ACC112 (cell line): ENCODE measurements around the gene PPM1L.
A peak's percentile ranks its signal among the peaks of the same experiment; 100 is the strongest.

Source experiments
- H2AFZ ChIP-seq: fragments of 200-600 bp; sonication (generic); one replicate; pipeline ENCODE4 v1.6.0; 2017; ENCODE audit warnings: antibody characterized with exemption, low read length; ENCODE audit not compliant: unreplicated experiment
- H3K27ac ChIP-seq: fragments of 200-600 bp; sonication (generic); 2 replicates; pipeline ENCODE4 v1.5.1; 2014; ENCODE audit warnings: low read depth, mild to moderate bottlenecking, antibody characterized with exemption, low read length, moderate library complexity
- H3K27me3 ChIP-seq: fragments of 200-600 bp; sonication (generic); 2 replicates; pipeline ENCODE4 v1.6.1; 2014; ENCODE audit warnings: mild to moderate bottlenecking, antibody characterized with exemption, low read length, moderate library complexity, mixed read lengths; ENCODE audit not compliant: insufficient read depth
- H3K36me3 ChIP-seq: fragments of 200-600 bp; sonication (generic); 2 replicates; pipeline ENCODE4 v1.6.1; 2016; ENCODE audit warnings: mild to moderate bottlenecking, antibody characterized with exemption, low read length, moderate library complexity, mixed read lengths; ENCODE audit not compliant: insufficient read depth
- H3K4me1 ChIP-seq: fragments of 200-600 bp; sonication (generic); one replicate; pipeline ENCODE4 v1.6.1; 2016; ENCODE audit warnings: low read length, mixed read lengths; ENCODE audit not compliant: insufficient read depth, unreplicated experiment, control insufficient read depth
- H3K4me3 ChIP-seq: fragments of 200-600 bp; sonication (generic); 2 replicates; pipeline ENCODE4 v1.5.1; 2014; ENCODE audit warnings: mild to moderate bottlenecking, low read depth, low read length
- H3K79me2 ChIP-seq: fragments of 200-600 bp; sonication (generic); one replicate; pipeline ENCODE4 v1.6.0; 2016; ENCODE audit warnings: low read length; ENCODE audit not compliant: control insufficient read depth, unreplicated experiment, insufficient read depth

PPM1L gene

GRCh38 chr3:161083131-161083530, 327.1 kb downstream of the PPM1L start:
- Histone ChIP-seq H3K27me3 (no peaks in the 10 kb centered on the region), H3K4me3 (no peak overlapping the region), H3K27ac (no peak overlapping the region), H2AFZ (no peak overlapping the region), H3K79me2 (no peaks in the 10 kb centered on the region), H3K4me1 (peaks cover 8% of the 10 kb centered on the region), H3K36me3 (peaks cover 16% of the 10 kb centered on the region)

DNA sequence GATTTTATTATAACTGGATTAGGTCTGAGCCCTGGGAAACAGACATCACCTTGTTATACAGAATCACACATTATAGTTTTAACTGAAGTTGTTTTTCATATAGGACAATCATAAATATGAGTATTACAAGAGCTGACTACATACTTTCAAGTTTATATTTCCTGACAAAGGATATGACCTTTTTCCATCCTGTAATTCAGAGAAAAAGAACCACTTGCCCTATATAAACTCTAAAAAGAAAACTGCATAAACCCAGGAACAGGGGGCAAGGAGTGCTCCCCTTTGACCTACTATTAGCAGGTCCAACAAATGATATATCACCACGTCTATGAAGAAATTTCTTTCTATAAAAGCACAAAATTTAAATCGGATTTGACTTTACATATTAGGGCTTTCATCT, 328.2 kb downstream of the PPM1L start:
- no peak overlapping the region for H3K4me3 ChIP-seq
- H3K79me2 ChIP-seq, result no peaks in the 10 kb centered on the region
- H3K27me3 ChIP-seq, result no peaks in the 10 kb centered on the region
- peaks cover 8% of the 10 kb centered on the region for H3K4me1 ChIP-seq
- no peak overlapping the region for H3K27ac ChIP-seq
- H2AFZ ChIP-seq, result no peak overlapping the region
- peaks cover 19% of the 10 kb centered on the region for H3K36me3 ChIP-seq

GRCh38 chr3:161093895-161094294, 337.9 kb downstream of the PPM1L start:
- H3K27me3 ChIP-seq, result no peaks in the 10 kb centered on the region
- H3K4me3 ChIP-seq, result no peak overlapping the region
- no peak overlapping the region for H2AFZ ChIP-seq
- H3K36me3 ChIP-seq, result 0 out of 2 replicates have a peak, but pooled peaks cover 2% of the 10 kb centered on the region
- H3K27ac ChIP-seq, result no peak overlapping the region
- no peaks in the 10 kb centered on the region for H3K4me1 ChIP-seq
- H3K79me2 ChIP-seq, result no peaks in the 10 kb centered on the region

DNA sequence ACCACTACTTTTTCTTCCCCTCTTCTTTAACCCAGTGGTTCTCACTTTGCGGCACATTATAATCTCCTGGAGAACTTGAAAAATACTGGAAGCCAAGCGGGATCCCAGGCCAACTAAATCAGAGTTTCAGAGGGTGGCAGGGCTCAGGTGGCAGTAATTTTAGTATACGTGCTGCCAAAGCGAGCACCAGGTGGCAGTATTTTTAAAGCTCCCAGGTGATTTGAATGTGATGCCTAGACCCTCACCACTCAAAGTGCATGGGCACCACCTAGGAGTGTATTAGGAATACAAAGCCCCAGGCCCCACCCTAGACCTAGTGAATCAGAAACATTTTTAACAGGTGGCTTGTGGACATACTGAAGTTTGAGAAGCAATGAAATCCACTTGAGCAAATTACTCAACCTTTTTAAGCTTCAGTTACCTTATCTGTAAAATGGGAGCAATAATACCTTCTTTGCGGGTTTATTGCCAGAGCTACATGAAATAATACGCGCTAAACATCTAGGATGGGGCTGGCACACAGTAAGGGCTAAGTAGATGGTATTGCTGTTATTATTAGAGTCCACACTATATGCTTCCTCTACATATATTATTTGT, 340.8 kb downstream of the PPM1L start:
- no peaks in the 10 kb centered on the region for H3K27me3 ChIP-seq
- H3K4me3 ChIP-seq, result no peak overlapping the region
- H3K27ac ChIP-seq, result no peak overlapping the region
- H3K4me1 ChIP-seq, result no peaks in the 10 kb centered on the region
- peaks cover 6% of the 10 kb centered on the region; the same call in 1 of the 2 replicates for H3K36me3 ChIP-seq
- H3K79me2 ChIP-seq, result no peaks in the 10 kb centered on the region
- H2AFZ ChIP-seq, result no peak overlapping the region

DNA sequence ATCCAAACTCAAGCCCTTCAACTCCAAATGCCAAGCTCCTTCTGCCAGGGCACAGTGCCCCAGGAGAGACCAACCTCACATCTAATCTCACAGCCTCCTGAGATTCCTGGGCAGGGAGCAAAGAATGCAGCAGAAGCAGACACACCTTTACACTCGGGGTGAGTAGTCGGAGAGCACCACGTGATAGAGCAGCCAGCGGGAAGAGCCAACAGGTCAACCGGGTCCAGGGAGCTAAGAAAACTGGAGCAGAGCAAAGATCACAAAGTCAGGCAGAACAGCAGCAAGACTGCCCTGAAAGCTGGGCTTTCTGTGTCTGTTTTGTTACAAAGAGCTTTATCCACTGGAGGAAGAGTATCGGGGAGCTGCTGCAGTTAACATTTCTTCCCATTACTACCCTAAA, 345.0 kb downstream of the PPM1L start:
- Histone ChIP-seq H3K27ac (no peak overlapping the region), H3K4me3 (no peak overlapping the region), H3K36me3 (peaks cover 9% of the 10 kb centered on the region), H3K79me2 (no peaks in the 10 kb centered on the region), H2AFZ (no peak overlapping the region), H3K4me1 (peaks cover 8% of the 10 kb centered on the region), H3K27me3 (no peaks in the 10 kb centered on the region)

GRCh38 chr3:161101609-161102008, 345.6 kb downstream of the PPM1L start:
- Histone ChIP-seq H3K4me1 (peaks cover 8% of the 10 kb centered on the region), H3K27ac (no peak overlapping the region), H3K27me3 (no peaks in the 10 kb centered on the region), H3K36me3 (peaks cover 9% of the 10 kb centered on the region), H2AFZ (no peak overlapping the region), H3K79me2 (no peaks in the 10 kb centered on the region), H3K4me3 (no peak overlapping the region)

DNA sequence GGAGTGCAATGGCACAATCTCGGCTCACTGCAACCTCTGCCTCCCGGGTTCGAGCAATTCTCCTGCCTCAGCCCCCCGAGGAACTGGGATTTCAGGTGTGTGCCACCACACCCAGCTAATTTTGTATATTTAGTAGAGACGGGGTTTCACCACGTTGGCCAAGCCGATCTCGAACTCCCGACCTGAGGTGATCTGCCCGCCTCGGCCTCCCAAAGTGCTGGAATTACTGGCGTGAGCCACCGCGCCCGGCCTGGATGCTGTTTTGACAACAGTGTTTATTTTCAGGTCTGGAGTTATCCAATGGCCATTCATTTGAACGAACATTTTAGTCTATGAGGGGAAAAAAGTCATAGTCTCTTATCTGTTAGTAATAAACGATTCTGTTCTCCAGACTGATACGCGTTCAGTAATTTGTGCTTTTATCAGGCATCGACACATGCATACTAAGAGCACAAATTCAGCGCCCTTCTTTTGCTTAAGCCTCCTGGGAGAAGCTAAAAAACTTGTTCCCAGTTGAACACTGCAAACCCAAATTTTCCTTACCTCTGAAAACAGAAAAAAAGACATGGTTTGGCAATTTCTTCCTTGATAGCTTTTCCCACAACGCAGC, 347.9 kb downstream of the PPM1L start:
- H2AFZ ChIP-seq, result peak overlapping the region; percentile 90
- H3K27ac ChIP-seq, result no peak overlapping the region
- H3K4me3 ChIP-seq, result peak overlapping the region; percentile 81

GRCh38 chr3:161104561-161105551, 348.8 kb downstream of the PPM1L start, which contains the start of gene B3GALNT1:
Gene B3GALNT1, minus strand, starts transcription at chr3:161105349. Its CDS starts 18,595 bp downstream, at chr3:161086754.
- H3K4me3 ChIP-seq, result peak within 1 kb of the TSS; percentile 81
- H2AFZ ChIP-seq, result peak within 1 kb of the TSS; percentile 90
- H3K4me1 ChIP-seq, result peaks cover 24% of the 10 kb centered on the region
- H3K79me2 ChIP-seq, result no peaks in the 10 kb centered on the region
- no peak within 1 kb of the TSS for H3K27ac ChIP-seq
- no peaks in the 10 kb centered on the region for H3K27me3 ChIP-seq
- peaks cover 9% of the 10 kb centered on the region for H3K36me3 ChIP-seq

More for the DNA sequence above, 347.9 kb downstream of the PPM1L start:
- no peaks in the 10 kb centered on the region for H3K79me2 ChIP-seq
- H3K4me1 ChIP-seq, result peaks cover 20% of the 10 kb centered on the region
- no peaks in the 10 kb centered on the region for H3K27me3 ChIP-seq
- peaks cover 9% of the 10 kb centered on the region for H3K36me3 ChIP-seq

- Histone ChIP-seq H3K27me3 (no peaks in the 10 kb centered on the region), H3K4me1 (peaks cover 24% of the 10 kb centered on the region), H3K4me3 (no peak overlapping the region), H3K36me3 (peaks cover 3% of the 10 kb centered on the region; the same call in 1 of the 2 replicates), H3K79me2 (no peaks in the 10 kb centered on the region), H2AFZ (no peak overlapping the region), H3K27ac (no peak overlapping the region)
Observed at GRCh38 chr3:161107311-161107710, 351.3 kb downstream of the PPM1L start.

DNA sequence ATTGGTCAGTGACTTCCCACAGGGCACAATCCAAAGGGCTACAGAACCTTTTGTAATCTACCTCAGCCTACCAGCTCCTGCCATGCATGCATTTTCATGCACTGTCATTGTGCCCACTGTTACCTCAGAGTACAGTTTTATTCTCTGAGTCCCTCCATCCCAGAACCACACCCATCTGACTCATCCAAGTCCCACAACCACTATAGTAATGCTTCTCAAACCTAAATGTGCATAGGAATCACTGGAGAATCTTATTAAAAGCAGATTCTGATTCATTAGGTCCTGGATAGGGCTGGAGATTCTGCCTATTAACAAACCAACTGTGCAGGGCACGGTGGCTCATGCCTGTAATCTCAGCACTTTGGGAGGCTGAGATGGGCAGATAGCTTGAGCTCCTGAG, 352.8 kb downstream of the PPM1L start:
- Histone ChIP-seq H3K36me3 (no peaks in the 10 kb centered on the region), H3K79me2 (no peaks in the 10 kb centered on the region), H2AFZ (no peak overlapping the region), H3K27me3 (no peaks in the 10 kb centered on the region), H3K4me3 (no peak overlapping the region), H3K27ac (peak overlapping the region; percentile 30; the same call in 1 of the 2 replicates), H3K4me1 (peaks cover 20% of the 10 kb centered on the region)
